Fibroblast of villous mesenchyme (primary cell): Measurements from ENCODE around the gene PRKG1. TPM values are rescaled to one million over a fixed set of nuclear protein-coding genes. Genes with fewer than 3 reads are reported as not detected.
A peak's percentile ranks its signal among the peaks of the same experiment; 100 is the strongest.
"Not testable (repeated sequence)": the region's sequence is repeated elsewhere in the genome, so short reads cannot be mapped to it uniquely, and the experiment has no call there.

ENCODE experiments used
- DNase-seq: peaks from one replicate; pipeline ENCODE4 v3.0.0-alpha.2; 2010; ENCODE audit warnings: low read depth
- H3K4me3 ChIP-seq: 2 replicates; pipeline ENCODE4 v1.5.1; 2011; ENCODE audit warnings: low read depth, mild to moderate bottlenecking, low read length
- total RNA-seq: library from RNA; depleted of rRNA; stranded (reverse); fragments of >200 nt; gene quantifications from 2 replicates; pipeline ENCODE4 v1.2.3, GENCODE V29; 2012
- TF ChIP-seq, protein P1 (sequence below): IDR thresholded peaks from 2 replicates; pipeline ENCODE4 v1.5.1; 2012; ENCODE audit warnings: low read depth, mild to moderate bottlenecking, low read length; ENCODE audit not compliant: insufficient read depth

PRKG1 gene
- total RNA-seq, 1 donor, result 19.0 TPM

DNA sequence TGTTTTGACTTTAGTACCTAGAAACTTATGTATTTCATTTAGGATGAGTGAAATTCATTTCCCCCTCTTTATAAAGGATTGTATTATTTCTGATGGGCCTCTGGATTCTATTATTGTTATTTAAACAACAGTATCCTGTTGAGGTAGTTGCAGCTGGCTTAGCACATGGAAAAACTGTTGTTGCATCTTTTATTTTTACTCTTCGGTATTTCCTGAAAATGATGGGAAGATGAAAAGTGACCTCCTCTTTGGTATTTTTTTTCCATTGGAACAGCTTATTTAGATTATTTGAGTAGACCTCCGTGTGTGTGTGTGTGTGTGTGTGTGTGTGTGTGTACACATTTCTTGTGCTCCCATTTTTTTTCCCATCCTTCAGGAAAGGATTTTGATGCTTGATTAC is 129.8 kb downstream of the PRKG1 start:
- no peak for DNase-seq
- no peak overlapping the region for H3K4me3 ChIP-seq
- TF ChIP-seq, protein P1, sequence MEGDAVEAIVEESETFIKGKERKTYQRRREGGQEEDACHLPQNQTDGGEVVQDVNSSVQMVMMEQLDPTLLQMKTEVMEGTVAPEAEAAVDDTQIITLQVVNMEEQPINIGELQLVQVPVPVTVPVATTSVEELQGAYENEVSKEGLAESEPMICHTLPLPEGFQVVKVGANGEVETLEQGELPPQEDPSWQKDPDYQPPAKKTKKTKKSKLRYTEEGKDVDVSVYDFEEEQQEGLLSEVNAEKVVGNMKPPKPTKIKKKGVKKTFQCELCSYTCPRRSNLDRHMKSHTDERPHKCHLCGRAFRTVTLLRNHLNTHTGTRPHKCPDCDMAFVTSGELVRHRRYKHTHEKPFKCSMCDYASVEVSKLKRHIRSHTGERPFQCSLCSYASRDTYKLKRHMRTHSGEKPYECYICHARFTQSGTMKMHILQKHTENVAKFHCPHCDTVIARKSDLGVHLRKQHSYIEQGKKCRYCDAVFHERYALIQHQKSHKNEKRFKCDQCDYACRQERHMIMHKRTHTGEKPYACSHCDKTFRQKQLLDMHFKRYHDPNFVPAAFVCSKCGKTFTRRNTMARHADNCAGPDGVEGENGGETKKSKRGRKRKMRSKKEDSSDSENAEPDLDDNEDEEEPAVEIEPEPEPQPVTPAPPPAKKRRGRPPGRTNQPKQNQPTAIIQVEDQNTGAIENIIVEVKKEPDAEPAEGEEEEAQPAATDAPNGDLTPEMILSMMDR, result no peak

DNA sequence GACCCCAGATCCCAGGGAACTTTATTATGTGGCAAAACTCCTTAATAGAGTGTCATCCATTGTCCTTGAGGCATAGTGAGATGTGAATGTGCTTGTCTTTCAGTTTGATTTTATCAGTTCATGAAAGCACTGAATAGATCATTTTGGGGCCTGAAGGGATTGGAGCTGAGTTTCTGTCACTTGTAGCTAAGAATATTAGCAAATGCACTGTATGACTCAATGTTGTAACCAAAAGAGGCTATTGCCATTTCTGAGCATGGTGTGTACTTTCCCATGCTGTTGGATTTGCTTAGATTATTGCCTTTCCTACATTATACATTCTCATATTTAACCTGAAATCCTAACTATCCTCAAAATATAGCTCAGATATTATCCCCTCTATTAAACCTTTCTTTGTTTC is 130.4 kb downstream of the PRKG1 start:
- no peak overlapping the region for H3K4me3 ChIP-seq
- TF ChIP-seq, protein P1, result no peak
- no peak for DNase-seq

DNA sequence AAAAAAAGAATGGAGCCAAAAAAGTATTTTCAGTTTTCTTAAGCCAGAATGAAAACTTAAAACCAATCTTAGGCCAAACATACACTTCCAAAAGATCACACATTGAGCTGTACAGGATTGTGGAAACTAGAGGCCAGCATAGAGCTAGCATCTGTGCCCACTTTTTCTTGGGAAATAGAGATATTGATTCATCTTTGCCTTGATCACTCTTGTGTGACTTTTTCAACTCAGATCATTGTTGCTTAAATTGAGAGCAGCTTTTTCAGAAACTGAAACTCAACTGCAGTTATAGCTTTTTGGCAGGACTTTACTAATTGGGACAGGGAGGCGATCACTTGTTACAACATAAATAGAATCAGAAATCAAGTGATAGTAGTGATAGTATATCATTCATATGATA is 132.2 kb downstream of the PRKG1 start:
- DNase-seq, result no peak
- TF ChIP-seq, protein P1, result no peak
- H3K4me3 ChIP-seq, result no peak overlapping the region

DNA sequence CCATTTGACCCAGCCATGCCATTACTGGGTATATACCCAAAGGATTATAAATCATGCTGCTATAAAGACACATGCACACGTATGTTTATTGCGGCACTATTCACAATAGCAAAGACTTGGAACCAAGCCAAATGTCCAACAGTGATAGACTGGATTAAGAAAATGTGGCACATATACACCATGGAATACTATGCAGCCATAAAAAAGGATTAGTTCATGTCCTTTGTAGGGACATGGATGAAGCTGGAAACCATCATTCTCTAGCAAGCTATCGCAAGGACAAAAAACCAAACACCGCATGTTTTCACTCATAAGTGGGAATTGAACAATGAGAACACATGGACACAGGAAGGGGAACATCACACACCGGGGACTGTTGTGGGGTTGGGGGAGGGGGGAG is 138.7 kb downstream of the PRKG1 start:
- DNase-seq, H3K4me3 ChIP-seq: not testable (repeated sequence)

DNA sequence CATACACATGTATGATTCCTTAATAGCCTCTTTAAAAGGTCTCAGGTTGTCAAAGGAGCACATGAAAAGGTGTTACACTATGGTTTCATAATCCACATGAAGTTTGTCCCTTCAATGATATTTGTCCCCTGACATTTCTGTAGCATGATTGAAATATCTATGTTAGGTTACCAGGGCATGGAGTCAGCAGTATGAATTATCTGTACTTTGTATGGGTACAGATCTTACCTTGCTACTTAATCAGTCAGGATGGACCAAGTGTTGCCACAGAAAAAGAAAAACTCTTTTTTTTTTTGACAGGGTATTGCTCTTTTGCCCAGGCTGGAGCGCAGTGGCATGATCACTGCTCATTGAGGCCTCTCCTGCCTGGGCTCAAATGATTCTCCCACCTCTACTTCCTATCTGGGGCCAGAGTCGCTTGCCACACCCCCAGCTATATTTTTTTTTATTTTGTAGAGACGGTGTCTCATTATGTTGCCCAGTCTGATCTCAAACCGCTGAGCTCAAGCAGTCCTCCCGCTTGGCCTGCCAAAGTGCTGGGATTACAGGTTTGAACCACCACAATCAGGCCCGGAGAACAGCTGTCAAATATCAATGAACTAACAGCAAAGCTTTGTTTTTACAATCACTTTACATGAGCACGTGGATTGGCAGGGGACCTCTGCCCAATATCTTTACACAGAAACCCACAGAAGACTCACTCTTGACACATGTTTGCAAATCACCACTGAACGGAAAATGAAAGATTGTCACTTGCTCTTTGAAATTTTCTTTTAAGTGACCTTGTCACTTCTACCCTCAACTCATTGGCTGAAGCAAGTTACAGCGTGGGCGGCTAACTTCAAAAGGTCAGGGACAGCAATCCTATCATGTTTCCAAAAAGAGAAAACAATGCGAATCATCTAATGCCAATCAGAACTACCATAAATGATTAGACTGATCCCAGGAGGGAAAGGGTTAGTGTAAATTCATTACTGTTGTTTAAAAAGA is 140.2 kb downstream of the PRKG1 start:
- TF ChIP-seq, protein P1, result no peak
- H3K4me3 ChIP-seq, result no peak overlapping the region
- no peak for DNase-seq

DNA sequence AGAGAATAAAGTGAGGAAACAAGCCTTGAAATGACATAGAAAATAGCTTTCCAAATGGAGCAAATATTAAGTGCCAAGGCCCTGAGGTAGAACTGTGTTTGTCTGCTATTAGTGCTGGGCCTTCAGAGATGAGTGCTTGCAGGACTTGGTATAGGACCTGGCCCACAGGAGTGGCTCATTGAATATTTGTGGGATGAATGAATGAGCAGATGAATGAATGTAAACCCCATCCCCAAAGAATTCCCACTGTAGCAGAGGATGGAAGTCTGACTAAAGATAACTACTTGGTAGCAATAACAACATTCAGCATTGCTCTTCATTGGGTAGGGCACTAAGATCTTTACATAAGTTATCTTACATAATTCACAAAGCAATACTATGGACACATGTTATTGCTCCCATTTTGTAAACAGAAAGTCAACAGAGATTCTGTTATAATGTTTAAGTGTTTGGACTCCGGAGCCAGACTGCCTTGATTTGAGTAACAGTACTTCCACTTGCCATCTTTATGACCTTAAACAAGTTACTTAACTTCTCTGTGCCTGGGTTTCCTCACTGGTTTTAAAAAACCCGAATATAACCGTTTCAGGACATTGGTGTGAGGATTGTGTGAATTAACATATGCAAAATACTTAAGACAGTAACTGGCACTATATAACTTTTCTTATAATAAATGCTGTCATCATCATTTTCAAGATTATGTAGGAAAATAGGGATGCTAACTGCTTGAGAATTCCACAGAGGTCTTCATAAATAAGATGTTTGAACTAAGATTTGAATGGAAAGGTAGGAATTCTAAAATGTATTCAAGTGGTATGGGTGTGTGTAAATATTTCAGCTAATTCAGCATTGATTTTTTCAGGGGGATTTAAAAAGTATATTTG is 141.9 kb downstream of the PRKG1 start:
- DNase-seq, result peak; percentile 67
- H3K4me3 ChIP-seq, result no peak overlapping the region
- TF ChIP-seq, protein P1, result no peak

DNA sequence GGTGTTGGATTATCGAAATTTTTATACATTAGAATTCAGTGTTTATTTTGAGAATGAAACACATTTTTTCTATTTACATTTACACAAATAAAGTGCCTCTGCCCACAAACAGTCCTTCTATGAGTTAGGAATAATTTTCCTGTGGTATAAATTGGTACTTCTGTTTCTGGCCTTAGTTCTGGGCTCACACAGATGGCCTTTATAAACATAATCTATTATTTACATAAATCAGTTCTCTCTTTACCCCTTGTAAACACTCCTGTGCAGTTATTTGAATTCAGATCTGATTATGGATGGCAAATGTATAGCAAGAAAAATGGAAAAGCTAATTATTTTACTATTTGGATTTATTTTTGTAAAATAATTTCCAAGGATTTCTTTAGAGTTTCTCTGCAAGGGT is 143.2 kb downstream of the PRKG1 start:
- TF ChIP-seq, protein P1, result no peak
- DNase-seq, result peak; percentile 32
- no peak overlapping the region for H3K4me3 ChIP-seq
